Kidney glomerular epithelial cell (primary cell): ENCODE results near the gene NAV2.
"Not testable (repeated sequence)": the region's sequence is repeated elsewhere in the genome, so short reads cannot be mapped to it uniquely, and the experiment has no call there.

Experiments
- DNase-seq: peaks from one replicate; lab custom pipeline; 2025; lab: John Stamatoyannopoulos, UW

Gene NAV2

GRCh38 chr11:19955660-19956059 is 243.0 kb downstream of the NAV2 start:
- no peak for DNase-seq

- no peak for DNase-seq
Measured at GRCh38 chr11:19956228-19956627, 243.6 kb downstream of the NAV2 start.

GRCh38 chr11:19957294-19957943 is 244.8 kb downstream of the NAV2 start:
- DNase-seq: peak; percentile 18

- no peak for DNase-seq
Measured at GRCh38 chr11:19958204-19958603, 245.6 kb downstream of the NAV2 start.

- no peak for DNase-seq
Measured at GRCh38 chr11:19959210-19959609, 246.6 kb downstream of the NAV2 start.

- DNase-seq: no peak
Measured at GRCh38 chr11:19959648-19960059, 247.0 kb downstream of the NAV2 start.

- DNase-seq: not testable (repeated sequence)
Measured at GRCh38 chr11:19960410-19960809, 247.8 kb downstream of the NAV2 start.

- no peak for DNase-seq
Measured at GRCh38 chr11:19961225-19961624, 248.6 kb downstream of the NAV2 start.

GRCh38 chr11:19962053-19962800 is 249.6 kb downstream of the NAV2 start:
- DNase-seq: no peak

- DNase-seq: peak; percentile 91
Measured at GRCh38 chr11:19962801-19963175, 250.2 kb downstream of the NAV2 start.

GRCh38 chr11:19963697-19964387 is 251.2 kb downstream of the NAV2 start:
- DNase-seq: peak; percentile 62

- no peak for DNase-seq
Measured at GRCh38 chr11:19966441-19966840, 253.8 kb downstream of the NAV2 start.

- DNase-seq: no peak
Measured at GRCh38 chr11:19966927-19967326, 254.3 kb downstream of the NAV2 start.

GRCh38 chr11:19967787-19968186 is 255.2 kb downstream of the NAV2 start:
- no peak for DNase-seq

- no peak for DNase-seq
Measured at GRCh38 chr11:19968860-19969259, 256.2 kb downstream of the NAV2 start.

- no peak for DNase-seq
Measured at GRCh38 chr11:19970944-19971343, 258.3 kb downstream of the NAV2 start.

- DNase-seq: no peak
Measured at GRCh38 chr11:19972091-19972490, 259.5 kb downstream of the NAV2 start.

- no peak for DNase-seq
Measured at GRCh38 chr11:19972651-19973050, 260.0 kb downstream of the NAV2 start.

GRCh38 chr11:19973136-19973635 is 260.5 kb downstream of the NAV2 start:
- no peak for DNase-seq

GRCh38 chr11:19974886-19975285 is 262.2 kb downstream of the NAV2 start:
- no peak for DNase-seq

GRCh38 chr11:19975414-19975990 is 262.9 kb downstream of the NAV2 start:
- DNase-seq: no peak

GRCh38 chr11:19976281-19976941 is 263.8 kb downstream of the NAV2 start:
- DNase-seq: no peak
